MM.1S (cell line): ENCODE data around the gene MACROD2.

Experiments used
- DNase-seq: peaks from one replicate; pipeline ENCODE4 v3.0.0-alpha.2; 2015
- H2AFZ ChIP-seq: fragments of 300-600 bp; sonication (generic); 2 replicates; pipeline ENCODE4 v1.6.0; 2016; ENCODE audit warnings: antibody characterized with exemption, low read length
- H3F3A ChIP-seq: fragments of 300-600 bp; sonication (generic); 2 replicates; pipeline ENCODE4 v1.6.1; 2016; ENCODE audit warnings: mild to moderate bottlenecking, antibody characterized with exemption, low read length, moderate library complexity, mixed read lengths; ENCODE audit not compliant: insufficient read depth
- H3K27ac ChIP-seq: fragments of 300-600 bp; sonication (generic); 2 replicates; pipeline ENCODE4 v1.5.1; 2016; ENCODE audit warnings: mild to moderate bottlenecking, low read length
- H3K27me3 ChIP-seq: fragments of 300-600 bp; sonication (generic); replicated peaks from 2 replicates; pipeline ENCODE4 v1.6.0; 2016; ENCODE audit warnings: low read length; ENCODE audit not compliant: insufficient read depth
- H3K36me3 ChIP-seq: fragments of 300-600 bp; sonication (generic); replicated peaks from 2 replicates; pipeline ENCODE4 v1.6.1; 2016; ENCODE audit warnings: mild to moderate bottlenecking, low read length, mixed read lengths; ENCODE audit not compliant: insufficient read depth
- H3K4me1 ChIP-seq: fragments of 300-600 bp; sonication (generic); 2 replicates; pipeline ENCODE4 v1.6.1; 2016; ENCODE audit warnings: low read length, mixed read lengths
- H3K4me2 ChIP-seq: fragments of 300-600 bp; sonication (generic); 2 replicates; pipeline ENCODE4 v1.6.0; 2016; ENCODE audit warnings: low read depth, low read length
- H3K4me3 ChIP-seq: fragments of 300-600 bp; sonication (generic); 2 replicates; pipeline ENCODE4 v1.5.1; 2016; ENCODE audit warnings: low read length, mixed read lengths
- H3K79me2 ChIP-seq: fragments of 300-600 bp; sonication (generic); 2 replicates; pipeline ENCODE4 v1.6.1; 2016; ENCODE audit warnings: mixed run types, low read length, mixed read lengths
- H3K9ac ChIP-seq: fragments of 300-600 bp; sonication (generic); 2 replicates; pipeline ENCODE4 v1.6.1; 2016; ENCODE audit warnings: low read length, mixed read lengths
- H3K9me2 ChIP-seq: fragments of 300-600 bp; sonication (generic); replicated peaks from 2 replicates; pipeline ENCODE4 v1.6.1; 2016; ENCODE audit warnings: mild to moderate bottlenecking, low read length, mixed read lengths; ENCODE audit not compliant: insufficient read depth
- H3K9me3 ChIP-seq: fragments of 300-600 bp; sonication (generic); replicated peaks from 2 replicates; pipeline ENCODE4 v1.6.1; 2016; ENCODE audit warnings: mild to moderate bottlenecking, low read length, mixed read lengths; ENCODE audit not compliant: insufficient read depth
- H4K20me1 ChIP-seq: fragments of 300-600 bp; sonication (generic); 2 replicates; pipeline ENCODE4 v1.6.1; 2016; ENCODE audit warnings: mild to moderate bottlenecking, low read length, moderate library complexity, mixed read lengths; ENCODE audit not compliant: insufficient read depth
- EZH2 ChIP-seq: fragments of 300-600 bp; sonication (generic); optimal IDR thresholded peaks from 2 replicates; pipeline ENCODE3; 2017; ENCODE audit warnings: low read depth, mild to moderate bottlenecking, antibody characterized with exemption, low read length, mixed read lengths
- EZH2phosphoT487 ChIP-seq: fragments of 300-600 bp; sonication (generic); IDR thresholded peaks from 2 replicates; pipeline ENCODE4 v1.6.1; 2018; ENCODE audit warnings: antibody characterized with exemption, low read length
- TF ChIP-seq, protein P1 (sequence below): fragments of 300-600 bp; sonication (generic); IDR thresholded peaks from 2 replicates; pipeline ENCODE4 v1.5.1; 2016; ENCODE audit warnings: antibody characterized with exemption, low read length, mixed read lengths

The MACROD2 gene

DNA sequence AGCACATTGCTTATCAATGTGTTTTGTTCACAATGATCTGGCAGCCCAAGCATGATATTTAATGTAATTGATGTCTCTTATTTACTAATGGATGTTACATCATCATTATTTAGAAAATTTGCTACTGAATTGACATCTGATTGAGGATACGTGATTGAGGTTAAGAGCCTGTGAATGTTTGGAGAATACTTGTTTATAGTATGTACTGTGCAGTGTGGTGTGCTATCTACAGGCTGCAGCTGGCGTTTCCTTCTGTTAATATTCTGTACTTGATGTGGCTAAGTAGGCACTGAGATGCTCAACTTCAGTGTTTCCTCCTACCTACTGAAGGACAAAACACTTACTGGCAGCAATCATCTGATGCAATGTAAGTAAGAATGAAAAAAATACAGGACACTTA is 1051.7 kb downstream of the MACROD2 start:
- no peaks in the 10 kb centered on the region for H3K27me3 ChIP-seq
- no peaks in the 10 kb centered on the region for H3K9me3 ChIP-seq
- DNase-seq = no peak
- H3K4me1 ChIP-seq = no peaks in the 10 kb centered on the region
- no peaks in the 10 kb centered on the region for H4K20me1 ChIP-seq
- no peak overlapping the region for H3K4me3 ChIP-seq
- H3K9ac ChIP-seq = no peak overlapping the region
- no peaks in the 10 kb centered on the region for H3K9me2 ChIP-seq
- no peaks in the 10 kb centered on the region for H3K79me2 ChIP-seq
- TF ChIP-seq EZH2 (no peak), EZH2phosphoT487 (no peak)
- TF ChIP-seq, protein P1, sequence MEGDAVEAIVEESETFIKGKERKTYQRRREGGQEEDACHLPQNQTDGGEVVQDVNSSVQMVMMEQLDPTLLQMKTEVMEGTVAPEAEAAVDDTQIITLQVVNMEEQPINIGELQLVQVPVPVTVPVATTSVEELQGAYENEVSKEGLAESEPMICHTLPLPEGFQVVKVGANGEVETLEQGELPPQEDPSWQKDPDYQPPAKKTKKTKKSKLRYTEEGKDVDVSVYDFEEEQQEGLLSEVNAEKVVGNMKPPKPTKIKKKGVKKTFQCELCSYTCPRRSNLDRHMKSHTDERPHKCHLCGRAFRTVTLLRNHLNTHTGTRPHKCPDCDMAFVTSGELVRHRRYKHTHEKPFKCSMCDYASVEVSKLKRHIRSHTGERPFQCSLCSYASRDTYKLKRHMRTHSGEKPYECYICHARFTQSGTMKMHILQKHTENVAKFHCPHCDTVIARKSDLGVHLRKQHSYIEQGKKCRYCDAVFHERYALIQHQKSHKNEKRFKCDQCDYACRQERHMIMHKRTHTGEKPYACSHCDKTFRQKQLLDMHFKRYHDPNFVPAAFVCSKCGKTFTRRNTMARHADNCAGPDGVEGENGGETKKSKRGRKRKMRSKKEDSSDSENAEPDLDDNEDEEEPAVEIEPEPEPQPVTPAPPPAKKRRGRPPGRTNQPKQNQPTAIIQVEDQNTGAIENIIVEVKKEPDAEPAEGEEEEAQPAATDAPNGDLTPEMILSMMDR = no peak
- no peaks in the 10 kb centered on the region for H3F3A ChIP-seq
- no peak overlapping the region for H2AFZ ChIP-seq
- no peak overlapping the region for H3K27ac ChIP-seq
- H3K4me2 ChIP-seq = no peak overlapping the region
- no peaks in the 10 kb centered on the region for H3K36me3 ChIP-seq

DNA sequence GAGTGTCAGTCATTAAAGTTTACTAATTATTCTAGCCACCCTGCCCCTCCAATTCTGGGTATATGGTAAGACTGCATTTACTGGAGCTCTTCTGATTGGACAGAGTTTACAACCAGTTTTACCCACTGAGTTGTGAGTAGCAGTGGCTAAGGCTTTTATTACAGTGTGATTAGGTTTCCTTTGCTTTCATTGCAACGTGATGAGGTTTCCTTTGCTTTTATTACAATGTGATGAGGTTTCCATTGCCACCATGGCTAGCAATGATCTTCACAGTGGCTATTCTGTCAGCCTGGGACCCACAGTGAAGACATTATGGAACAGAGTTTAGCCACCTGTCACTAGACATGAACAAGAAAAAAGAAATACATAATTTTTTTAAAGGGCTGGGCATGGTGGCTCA is 1052.3 kb downstream of the MACROD2 start:
- no peak overlapping the region for H3K9ac ChIP-seq
- no peak overlapping the region for H3K27ac ChIP-seq
- H3K36me3 ChIP-seq = no peaks in the 10 kb centered on the region
- H3K9me2 ChIP-seq = no peaks in the 10 kb centered on the region
- H2AFZ ChIP-seq = no peak overlapping the region
- H3K79me2 ChIP-seq = no peaks in the 10 kb centered on the region
- TF ChIP-seq EZH2phosphoT487 = no peak
- TF ChIP-seq, protein P1 = no peak
- TF ChIP-seq EZH2 = no peak
- no peak for DNase-seq
- no peaks in the 10 kb centered on the region for H3K9me3 ChIP-seq
- H4K20me1 ChIP-seq = no peaks in the 10 kb centered on the region
- no peaks in the 10 kb centered on the region for H3F3A ChIP-seq
- no peaks in the 10 kb centered on the region for H3K4me1 ChIP-seq
- H3K27me3 ChIP-seq = no peaks in the 10 kb centered on the region
- H3K4me2 ChIP-seq = no peak overlapping the region
- H3K4me3 ChIP-seq = no peak overlapping the region

DNA sequence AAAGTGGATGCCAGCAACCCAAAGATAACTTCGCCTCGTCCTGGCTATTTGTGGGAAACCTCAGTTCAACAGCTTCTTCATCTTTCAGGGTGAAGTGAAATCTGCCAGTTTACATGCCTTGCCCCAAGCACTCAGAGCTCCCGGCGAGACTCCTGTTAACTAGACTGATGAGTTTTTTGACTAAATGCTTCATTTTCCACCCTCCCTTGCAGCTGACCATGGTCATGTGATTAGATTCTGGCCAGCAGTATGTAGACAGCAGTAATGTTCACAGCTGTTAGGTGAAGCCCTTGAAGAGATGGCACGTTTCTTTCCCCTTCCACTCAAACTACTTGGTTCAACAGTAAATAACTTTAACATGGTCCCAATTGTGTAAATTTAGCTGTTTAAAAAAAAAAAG is 1060.9 kb downstream of the MACROD2 start:
- Histone ChIP-seq H3K27me3 (no peaks in the 10 kb centered on the region), H2AFZ (no peak overlapping the region), H3K36me3 (no peaks in the 10 kb centered on the region), H3K79me2 (no peaks in the 10 kb centered on the region), H3K9me3 (no peaks in the 10 kb centered on the region), H3K4me3 (no peak overlapping the region), H4K20me1 (no peaks in the 10 kb centered on the region), H3K4me1 (no peaks in the 10 kb centered on the region), H3K27ac (no peak overlapping the region), H3K4me2 (no peak overlapping the region), H3K9me2 (no peaks in the 10 kb centered on the region), H3F3A (no peaks in the 10 kb centered on the region), H3K9ac (no peak overlapping the region)
- TF ChIP-seq, protein P1 = no peak
- TF ChIP-seq EZH2phosphoT487 = no peak
- TF ChIP-seq EZH2 = no peak
- no peak for DNase-seq
